ENCODE measurements around the gene NPY4R2. TPM values are rescaled to one million over a fixed set of nuclear protein-coding genes. Genes with fewer than 3 reads are reported as not detected.
"Not testable (repeated sequence)": the region's sequence is repeated elsewhere in the genome, so short reads cannot be mapped to it uniquely, and the experiment has no call there.

NPY4R2 gene
- total RNA-seq, 2 donors from 2014 or later: not detected

GRCh38 chr10:47968988-47969387 lies 50.5 kb downstream of the NPY4R2 start:
- H3K36me3 ChIP-seq (replicated peaks in 1 of 2; ENCODE audit: insufficient read depth in 1 of 2, low read depth in 2 of 2); H3K27ac ChIP-seq; intact Hi-C loops (cut with DNase I); H3K4me1 ChIP-seq; H3K27me3 ChIP-seq; ATAC-seq; H3K9me3 ChIP-seq; DNase-seq; H3K4me3 ChIP-seq: not testable (repeated sequence)
- 84 to 94% methylated on average over 4 to 5 of the region's 6 CpGs for WGBS, 2 donors

DNA sequence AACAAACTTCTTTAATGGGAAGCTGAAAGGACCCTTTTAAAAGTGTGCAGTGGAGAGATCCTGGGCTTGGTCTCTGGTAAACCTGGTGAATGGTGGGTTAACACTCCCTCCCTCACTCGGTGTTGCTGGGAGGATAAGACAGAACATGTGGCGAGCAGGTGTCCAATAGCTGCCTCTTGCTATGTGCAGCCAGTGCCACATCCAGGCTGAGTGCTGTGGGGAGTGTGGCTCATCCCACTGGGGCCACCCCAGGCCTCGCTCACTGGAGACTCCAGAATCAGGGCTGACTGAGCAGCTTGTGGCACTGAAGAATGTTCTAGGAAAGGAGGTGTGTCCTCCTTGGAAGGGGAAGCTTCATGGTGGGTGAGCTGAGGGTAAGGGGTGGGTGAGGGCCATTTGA lies 51.6 kb downstream of the NPY4R2 start:
- H3K36me3 ChIP-seq (replicated peaks in 1 of 2; ENCODE audit: insufficient read depth in 1 of 2, low read depth in 2 of 2); H3K27ac ChIP-seq; H3K4me3 ChIP-seq; H3K4me1 ChIP-seq; intact Hi-C loops (cut with DNase I); DNase-seq; ATAC-seq; H3K9me3 ChIP-seq; H3K27me3 ChIP-seq: not testable (repeated sequence)
- WGBS, 2 donors: 70 to 82% methylated on average over 2 to 3 of the region's 3 CpGs

DNA sequence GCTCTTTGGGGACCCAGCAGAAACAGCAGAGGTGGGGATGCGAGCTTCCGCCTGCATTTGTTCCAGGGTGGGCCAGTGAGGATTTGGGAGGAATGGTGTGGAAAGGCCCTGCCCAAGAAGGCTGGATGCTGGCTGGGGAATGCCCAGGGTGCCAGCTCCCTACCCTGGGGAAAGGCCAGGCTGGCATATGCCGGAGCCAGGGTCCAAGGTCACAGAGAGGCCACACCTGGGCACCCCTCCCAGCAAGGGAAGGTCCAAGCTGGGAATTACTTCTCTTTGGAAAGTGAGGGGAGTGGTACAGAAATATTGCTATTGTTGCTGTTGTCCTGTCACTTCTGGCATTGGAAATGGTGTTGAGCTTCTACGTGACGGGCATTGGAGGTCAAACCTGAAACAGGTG lies 53.1 kb downstream of the NPY4R2 start:
- H3K27me3 ChIP-seq; H3K27ac ChIP-seq; H3K36me3 ChIP-seq (replicated peaks in 1 of 2; ENCODE audit: insufficient read depth in 1 of 2, low read depth in 2 of 2); H3K4me3 ChIP-seq; ATAC-seq; intact Hi-C loops (cut with DNase I); H3K4me1 ChIP-seq; H3K9me3 ChIP-seq; DNase-seq: not testable (repeated sequence)
- no CpG with 5 or more reads among the region's 5 CpGs for whole genome bisulfite sequencing, 2 donors

- H3K4me3 ChIP-seq; intact Hi-C loops (cut with DNase I); H3K27me3 ChIP-seq; H3K36me3 ChIP-seq (replicated peaks in 1 of 2; ENCODE audit: insufficient read depth in 1 of 2, low read depth in 2 of 2); ATAC-seq; H3K9me3 ChIP-seq; H3K4me1 ChIP-seq; DNase-seq; H3K27ac ChIP-seq: not testable (repeated sequence)
- WGBS, 2 donors: no CpG with 5 or more reads among the region's 2 CpGs
Observed at GRCh38 chr10:47972077-47972476, 53.6 kb downstream of the NPY4R2 start.

Other genes starting within 250 kb of the NPY4R2 start
- gene SYT15B, start 155.1 kb upstream of the NPY4R2 start, total RNA-seq: 1 to 10 TPM; 8.3 to 8.9 TPM
- not detected for gene FAM25C, start 81.1 kb downstream of the NPY4R2 start, total RNA-seq

All from body of pancreas (tissue), 4 donors.